Cardiac fibroblast (primary cell): ENCODE data around the gene DUS2.
A peak's percentile ranks its signal among the peaks of the same experiment; 100 is the strongest.
"Not testable (repeated sequence)": the region's sequence is repeated elsewhere in the genome, so short reads cannot be mapped to it uniquely, and the experiment has no call there.

Source experiments
- DNase-seq, 2 donors: peaks; one replicate each; pipeline versions ENCODE4 v3.0.0 to v3.0.0-alpha.2; 2010; ENCODE audit warnings: low read depth in 2 of 2
- H3K4me3 ChIP-seq, 2 donors: replicated peaks in 1 of 2; 1 replicate in 1 of 2; 2 replicates in 1 of 2; pipeline ENCODE4 v1.5.1; 2011; ENCODE audit warnings: low read depth in 2 of 2, low read length in 2 of 2, mild to moderate bottlenecking in 2 of 2, moderate library complexity in 1 of 2
- CTCF ChIP-seq: IDR thresholded peaks from one replicate; pipeline ENCODE4 v1.5.1; 2011; ENCODE audit warnings: low read depth, mild to moderate bottlenecking, low read length, inconsistent platforms

The DUS2 gene

DNA sequence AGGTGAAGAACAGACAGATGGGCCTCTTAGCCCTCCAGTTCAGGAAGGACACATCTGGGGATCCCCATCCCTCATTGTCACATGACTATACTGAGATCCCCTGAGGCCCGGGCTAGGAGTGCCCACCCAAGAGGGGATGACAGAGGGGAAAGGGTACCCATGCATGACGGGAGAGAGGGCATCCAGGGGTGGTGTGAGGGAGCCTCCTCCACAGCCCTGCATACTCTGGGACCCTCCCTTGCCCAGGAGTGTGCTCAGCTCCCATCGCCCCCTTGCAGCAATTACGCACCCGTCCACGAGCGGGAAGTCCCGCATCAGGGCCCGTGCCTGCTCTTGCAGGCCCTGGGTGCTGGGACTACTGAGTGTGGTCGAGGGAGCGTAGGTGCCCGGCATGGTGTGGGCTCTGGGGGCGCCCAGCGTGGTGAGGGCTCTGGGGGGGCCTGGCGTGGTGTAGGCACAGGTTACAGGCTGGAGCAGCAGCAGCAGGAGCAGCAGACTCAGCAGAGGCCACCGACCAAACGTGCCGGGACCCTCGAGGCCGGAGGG is 30.4 kb upstream of the DUS2 start:
- H3K4me3 ChIP-seq, result no peak overlapping the region
- TF ChIP-seq CTCF, result no peak
- no peak for DNase-seq

- peak overlapping the region in 1 of 2 donors; percentile 11 for H3K4me3 ChIP-seq
- peak; percentile 73 to 75 for DNase-seq
- TF ChIP-seq CTCF, result peak; percentile 74
Observed at GRCh38 chr16:67993207-67994039, 29.7 kb upstream of the DUS2 start.

GRCh38 chr16:67994040-67994408 is 29.1 kb upstream of the DUS2 start:
- not testable (repeated sequence) for DNase-seq

DNA sequence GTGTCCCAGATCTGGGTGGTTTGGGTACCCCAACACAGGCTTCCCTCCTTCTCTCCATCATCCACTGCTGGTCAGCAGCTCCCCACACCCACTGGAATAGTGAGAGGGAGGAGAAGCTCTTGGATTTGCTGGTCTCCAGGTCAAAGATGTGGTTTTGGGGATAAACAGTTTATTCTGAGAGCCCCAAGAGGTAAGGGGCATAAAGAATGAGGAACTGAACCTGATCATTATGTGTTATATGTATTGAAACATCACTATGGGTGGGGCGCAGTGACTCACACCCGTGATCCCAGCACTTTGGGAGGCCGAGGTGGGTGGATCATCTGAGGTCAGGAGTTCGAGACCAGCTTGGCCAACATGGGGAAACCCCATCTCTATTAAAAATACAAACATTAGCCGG is 27.7 kb upstream of the DUS2 start:
- TF ChIP-seq CTCF, result no peak
- no peak overlapping the region for H3K4me3 ChIP-seq
- no peak for DNase-seq

More at GRCh38 chr16:67994040-67994408, 29.1 kb upstream of the DUS2 start:
- H3K4me3 ChIP-seq, result not testable (repeated sequence)

GRCh38 chr16:67996666-67997065 is 26.4 kb upstream of the DUS2 start:
- TF ChIP-seq CTCF, result no peak

DNA sequence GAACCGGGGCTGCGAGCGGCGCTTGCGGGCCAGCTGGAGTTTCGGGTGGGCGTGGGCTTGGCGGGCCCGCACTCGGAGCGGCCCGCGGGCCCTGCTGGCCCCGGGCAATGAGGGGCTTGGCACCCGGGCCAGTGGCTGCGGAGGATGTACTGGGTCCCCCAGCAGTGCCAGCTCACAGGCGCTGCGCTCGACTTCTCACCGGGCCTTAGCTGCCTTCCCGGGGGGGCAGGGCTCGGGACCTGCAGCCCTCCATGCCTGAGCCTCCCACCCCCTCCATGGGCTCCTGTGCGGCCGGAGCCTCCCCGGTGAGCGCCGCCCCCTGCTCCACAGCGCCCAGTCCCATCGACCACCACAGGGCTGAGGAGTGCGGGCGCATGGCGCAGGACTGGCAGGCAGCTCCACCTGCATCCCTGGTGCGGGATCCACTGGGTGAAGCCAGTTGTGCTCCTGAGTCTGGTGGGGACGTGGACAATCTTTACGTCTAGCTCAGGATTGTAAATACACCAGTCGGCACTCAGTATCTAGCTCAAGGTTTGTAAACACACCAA is 24.8 kb upstream of the DUS2 start:
- not testable (repeated sequence) for DNase-seq, H3K4me3 ChIP-seq

More at GRCh38 chr16:67996666-67997065, 26.4 kb upstream of the DUS2 start:
- DNase-seq, result no peak
- H3K4me3 ChIP-seq, result no peak overlapping the region

DNA sequence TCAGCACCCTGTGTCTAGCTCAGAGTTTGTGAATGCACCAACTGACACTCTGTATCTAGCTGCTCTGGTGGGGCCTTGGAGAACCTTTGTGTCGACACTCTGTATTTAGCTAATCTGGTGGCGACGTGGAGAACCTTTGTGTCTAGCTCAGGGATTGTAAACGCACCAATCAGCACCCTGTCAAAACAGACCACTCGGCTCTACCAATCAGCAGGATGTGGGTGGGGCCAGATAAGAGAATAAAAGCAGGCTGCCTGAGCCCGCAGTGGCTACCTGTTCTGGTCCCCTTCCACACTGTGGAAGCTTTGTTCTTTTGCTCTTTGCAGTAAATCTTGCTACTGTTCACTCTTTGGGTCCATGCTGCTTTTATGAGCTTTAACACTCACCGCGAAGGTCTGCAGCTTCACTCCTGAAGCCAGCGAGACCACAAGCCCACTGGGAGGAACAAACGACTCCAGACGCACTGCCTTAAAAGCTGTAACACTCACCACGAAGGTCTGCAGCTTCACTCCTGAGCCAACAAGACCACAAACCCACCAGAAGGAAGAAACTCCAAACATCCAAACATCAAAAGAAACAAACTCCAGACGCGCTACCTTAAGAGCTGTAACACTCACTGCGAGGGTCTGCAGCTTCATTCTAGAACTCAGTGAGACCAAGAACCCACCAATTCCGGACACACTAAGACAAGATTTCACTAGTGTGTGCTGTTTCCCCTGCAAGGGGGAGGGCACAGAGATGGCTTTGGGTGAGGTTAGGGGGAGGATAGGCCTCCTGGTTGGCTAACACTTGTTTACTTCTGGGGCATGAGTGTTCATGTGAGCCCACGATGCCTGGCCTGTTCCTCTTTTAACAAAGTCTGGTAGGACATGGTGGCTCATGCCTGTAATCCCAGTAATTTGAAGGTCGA is 24.1 kb upstream of the DUS2 start, which contains the start of gene DPEP2:
Gene DPEP2, minus strand, starts transcription at position 706 of the 910 bp plus-strand sequence. CDS start 6,272 bp downstream, outside the sequence.
- DNase-seq, H3K4me3 ChIP-seq: not testable (repeated sequence)

DNA sequence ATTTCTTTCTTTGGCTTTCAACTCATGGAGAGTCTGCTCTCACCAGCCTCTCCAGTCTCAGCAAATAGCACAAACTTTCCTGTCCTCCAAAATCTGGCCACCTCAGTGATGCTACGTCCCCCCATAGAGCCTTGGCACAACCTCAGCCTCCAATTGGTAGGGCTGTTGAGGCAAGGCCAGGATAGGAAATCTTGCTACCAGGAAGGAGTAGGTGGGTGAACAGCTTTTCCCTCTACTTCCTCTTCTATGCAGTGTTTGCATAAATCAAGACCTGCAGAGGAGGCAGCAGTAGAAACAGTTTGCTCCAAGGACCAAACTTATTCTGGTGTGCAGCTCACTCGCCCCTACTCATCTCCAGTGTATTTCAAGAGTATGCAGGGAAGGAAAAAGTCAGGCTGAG is 23.1 kb upstream of the DUS2 start:
- DNase-seq, result no peak
- H3K4me3 ChIP-seq, result no peak overlapping the region
- no peak for TF ChIP-seq CTCF
